ENCODE results near the gene CORO7. TPM values are rescaled to one million over a fixed set of nuclear protein-coding genes. Genes with fewer than 3 reads are reported as not detected.

The CORO7 gene
- total and polyA plus RNA-seq, 9 donors: 1.3 to 29.5 (median 17.9) TPM

DNA sequence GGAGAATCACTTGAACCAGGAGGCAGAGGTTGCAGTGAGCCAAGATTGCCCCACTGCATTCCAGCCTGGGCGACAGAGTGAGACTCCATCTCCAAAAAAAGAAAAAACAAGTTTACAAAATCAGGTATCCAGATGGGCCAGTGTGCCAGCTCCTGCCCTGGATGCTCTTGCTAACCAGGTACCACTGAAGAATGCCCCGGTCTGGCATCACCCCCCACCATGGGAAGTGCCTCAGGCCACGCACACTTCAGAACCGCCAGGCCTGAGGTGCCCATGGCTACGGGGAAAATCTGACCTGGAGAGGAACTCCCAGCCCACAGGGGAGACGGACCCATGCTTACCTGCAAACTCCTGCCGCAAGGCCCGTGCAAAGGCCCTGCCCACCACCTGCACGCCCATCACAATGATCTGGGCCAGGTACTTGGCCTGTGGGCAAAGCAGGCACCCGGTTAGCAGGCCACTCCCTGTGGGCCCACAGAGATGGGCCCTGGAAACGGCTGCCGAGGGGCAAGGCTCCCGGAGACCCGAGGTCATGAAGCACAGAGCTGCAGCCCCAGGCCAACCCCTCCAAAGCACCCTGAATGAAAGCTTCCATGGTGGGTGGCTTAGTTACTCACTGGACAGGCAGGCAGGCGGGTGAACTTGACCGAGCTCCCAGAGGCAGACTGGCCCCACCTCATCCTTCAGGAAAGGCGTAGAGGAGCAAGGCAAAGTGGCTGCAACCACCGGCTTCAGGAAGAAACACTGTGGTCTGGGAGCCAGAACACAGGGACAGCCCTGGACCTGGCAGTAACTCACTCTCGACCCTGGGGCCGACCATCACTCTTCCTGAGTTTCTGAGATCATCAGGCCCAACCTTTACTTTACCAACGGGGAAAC lies 73.3 kb downstream of the CORO7 start:
- no peak overlapping the region for H3K4me3 ChIP-seq
- H3K4me1 ChIP-seq (ENCODE audit: insufficient read depth): peaks cover 18% of the 10 kb centered on the region
- TF ChIP-seq EP300 (IDR thresholded peaks at IDR 0.05) (no peak), POLR2A (IDR thresholded peaks at IDR 0.05) (no peak)
- TF ChIP-seq, protein P1, sequence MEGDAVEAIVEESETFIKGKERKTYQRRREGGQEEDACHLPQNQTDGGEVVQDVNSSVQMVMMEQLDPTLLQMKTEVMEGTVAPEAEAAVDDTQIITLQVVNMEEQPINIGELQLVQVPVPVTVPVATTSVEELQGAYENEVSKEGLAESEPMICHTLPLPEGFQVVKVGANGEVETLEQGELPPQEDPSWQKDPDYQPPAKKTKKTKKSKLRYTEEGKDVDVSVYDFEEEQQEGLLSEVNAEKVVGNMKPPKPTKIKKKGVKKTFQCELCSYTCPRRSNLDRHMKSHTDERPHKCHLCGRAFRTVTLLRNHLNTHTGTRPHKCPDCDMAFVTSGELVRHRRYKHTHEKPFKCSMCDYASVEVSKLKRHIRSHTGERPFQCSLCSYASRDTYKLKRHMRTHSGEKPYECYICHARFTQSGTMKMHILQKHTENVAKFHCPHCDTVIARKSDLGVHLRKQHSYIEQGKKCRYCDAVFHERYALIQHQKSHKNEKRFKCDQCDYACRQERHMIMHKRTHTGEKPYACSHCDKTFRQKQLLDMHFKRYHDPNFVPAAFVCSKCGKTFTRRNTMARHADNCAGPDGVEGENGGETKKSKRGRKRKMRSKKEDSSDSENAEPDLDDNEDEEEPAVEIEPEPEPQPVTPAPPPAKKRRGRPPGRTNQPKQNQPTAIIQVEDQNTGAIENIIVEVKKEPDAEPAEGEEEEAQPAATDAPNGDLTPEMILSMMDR (IDR thresholded peaks at IDR 0.05): no peak
- no peaks in the 10 kb centered on the region for H3K27me3 ChIP-seq
- intact Hi-C loops (cut with DNase I): loop anchor here in 1 of 4 donors (5.0 kb wide), 1 partner anchor 151 kb away; no protein-coding TSS in a partner anchor
- H3K36me3 ChIP-seq: no peaks in the 10 kb centered on the region
- no peaks in the 10 kb centered on the region for H3K9me3 ChIP-seq
- WGBS, 3 donors: 81 to 84% (median 84%) methylated on average over 18 to 21 of the region's 21 CpGs
- DNase-seq: no peak
- H3K27ac ChIP-seq: no peak overlapping the region

DNA sequence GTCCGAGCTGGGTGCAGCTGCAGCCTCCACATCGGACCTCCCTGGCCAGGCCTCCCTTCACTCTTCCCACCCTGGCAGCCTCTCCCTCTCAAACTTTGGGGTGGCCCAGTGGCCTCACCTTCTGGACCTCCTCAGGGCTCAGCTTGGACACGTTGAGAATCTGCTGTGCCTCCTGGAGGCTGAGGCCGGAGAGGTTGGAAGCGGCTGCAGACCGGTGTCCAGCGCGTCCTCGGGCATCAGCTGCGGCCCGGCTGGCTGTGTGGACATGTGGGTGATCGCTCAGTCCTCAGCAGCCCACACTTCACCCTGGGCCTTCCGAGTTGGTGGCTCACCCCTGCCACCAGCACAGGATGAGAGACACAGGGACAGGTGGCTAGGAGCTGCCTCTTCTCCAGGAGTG lies 75.1 kb downstream of the CORO7 start:
- WGBS, 3 donors: 79 to 91% (median 89%) methylated on average over 4 to 13 of the region's 13 CpGs
- Histone ChIP-seq H3K4me1 (ENCODE audit: insufficient read depth) (peaks cover 8% of the 10 kb centered on the region), H3K9me3 (no peaks in the 10 kb centered on the region), H3K4me3 (no peak overlapping the region), H3K27me3 (no peaks in the 10 kb centered on the region), H3K36me3 (no peaks in the 10 kb centered on the region), H3K27ac (no peak overlapping the region)
- intact Hi-C loops (cut with DNase I): loop anchor here in 1 of 4 donors (5.0 kb wide), 1 partner anchor 149 kb away; no protein-coding TSS in a partner anchor
- no peak for DNase-seq
- no peak for TF ChIP-seq EP300 (IDR thresholded peaks at IDR 0.05)
- TF ChIP-seq POLR2A (IDR thresholded peaks at IDR 0.05): no peak
- TF ChIP-seq, protein P1 (IDR thresholded peaks at IDR 0.05): no peak

DNA sequence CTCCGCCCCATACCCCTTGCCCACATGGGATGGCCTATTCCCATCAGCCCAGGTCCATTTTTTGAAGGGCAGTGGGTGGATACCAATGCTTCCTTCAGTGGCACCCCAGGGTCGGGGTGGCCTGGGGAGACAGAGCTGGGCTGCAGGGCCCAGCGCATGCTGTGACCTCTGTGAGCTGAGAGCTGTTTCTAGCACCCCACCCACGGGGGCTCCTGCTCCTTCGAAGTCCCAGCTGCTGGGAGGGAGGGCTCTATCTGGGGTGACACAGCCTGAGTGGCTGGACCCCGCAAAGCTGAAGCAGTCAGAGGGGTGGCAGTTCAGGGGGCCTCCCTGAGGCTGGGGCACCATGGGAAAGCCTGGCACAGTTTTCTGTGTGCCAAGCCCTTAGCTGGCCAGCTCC lies 76.0 kb downstream of the CORO7 start:
- Histone ChIP-seq H3K4me3 (no peak overlapping the region), H3K27ac (no peak overlapping the region), H3K4me1 (ENCODE audit: insufficient read depth) (peaks cover 4% of the 10 kb centered on the region), H3K36me3 (no peaks in the 10 kb centered on the region), H3K27me3 (no peaks in the 10 kb centered on the region), H3K9me3 (no peaks in the 10 kb centered on the region)
- no peak for TF ChIP-seq EP300 (IDR thresholded peaks at IDR 0.05)
- no peak for TF ChIP-seq POLR2A (IDR thresholded peaks at IDR 0.05)
- TF ChIP-seq, protein P1 (IDR thresholded peaks at IDR 0.05): no peak
- DNase-seq: no peak
- WGBS, 3 donors: 69 to 86% (median 74%) methylated on average over 5 to 6 of the region's 6 CpGs
- intact Hi-C loops (cut with DNase I): loop anchor here in 1 of 4 donors (5.0 kb wide), 1 partner anchor 148 kb away; no protein-coding TSS in a partner anchor

DNA sequence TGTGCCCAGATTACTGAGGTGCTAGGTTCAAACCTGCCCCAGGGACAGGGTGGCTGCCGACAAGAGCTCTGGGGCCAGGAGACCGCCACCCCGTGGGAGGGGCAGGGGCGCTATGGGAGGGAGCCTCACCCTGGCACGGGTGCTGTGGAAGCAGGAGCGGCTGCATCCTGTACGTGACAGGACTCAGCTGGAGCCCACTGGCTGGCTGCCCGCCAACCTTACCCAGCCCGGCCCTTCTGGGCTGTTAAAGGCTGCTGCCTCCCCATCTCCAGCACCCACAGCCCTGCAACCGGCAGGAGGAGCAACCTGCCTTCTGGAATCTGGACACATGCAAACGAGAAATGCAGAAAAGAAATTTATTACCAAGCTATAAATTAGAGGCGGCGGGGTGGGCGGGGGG lies 76.5 kb downstream of the CORO7 start:
- WGBS, 3 donors: 24 to 34% (median 30%) methylated on average over 14 of the region's 14 CpGs
- H3K9me3 ChIP-seq: no peaks in the 10 kb centered on the region
- H3K27ac ChIP-seq: peak overlapping the region in 1 of 2 donors; percentile 44
- H3K4me3 ChIP-seq: no peak overlapping the region
- peaks cover 4% of the 10 kb centered on the region for H3K4me1 ChIP-seq (ENCODE audit: insufficient read depth)
- peak; percentile 69 to 83 (median 81) for DNase-seq
- intact Hi-C loops (cut with DNase I): loop anchor here in 2 of 4 donors (5.0 to 10.0 kb wide), 2 partner anchors 148 to 355 kb away; no protein-coding TSS in a partner anchor
- no peaks in the 10 kb centered on the region for H3K36me3 ChIP-seq
- TF ChIP-seq EP300 (IDR thresholded peaks at IDR 0.05) (no peak), POLR2A (IDR thresholded peaks at IDR 0.05) (no peak)
- TF ChIP-seq, protein P1 (IDR thresholded peaks at IDR 0.05): no peak
- H3K27me3 ChIP-seq: no peaks in the 10 kb centered on the region

All from ovary (tissue), 9 donors.